ENCODE results near the gene NFATC1.

Gene NFATC1

GRCh38 chr18:79476031-79476917, 80.5 kb downstream of the NFATC1 start:
- no peaks in the 10 kb centered on the region for H3K9me3 ChIP-seq (ENCODE audit: control insufficient read depth, insufficient read depth, low read length)
- no peak overlapping the region for H3K4me3 ChIP-seq (ENCODE audit: low read length)
- H3K27me3 ChIP-seq (ENCODE audit: control insufficient read depth, low read length) = no peaks in the 10 kb centered on the region
- TF ChIP-seq EZH2phosphoT487 (IDR thresholded peaks at IDR 0.05; ENCODE audit: borderline replicate concordance, low read length) = no peak
- TF ChIP-seq CTCF (IDR thresholded peaks at IDR 0.05; ENCODE audit: low read depth, low read length, poor library complexity, severe bottlenecking) = no peak
- H3K36me3 ChIP-seq (ENCODE audit: control insufficient read depth, low read length) = no peaks in the 10 kb centered on the region
- H3K27ac ChIP-seq (ENCODE audit: low read depth, low read length) = no peak overlapping the region
- H3K4me2 ChIP-seq (ENCODE audit: low read length) = no peak overlapping the region
- H3K79me2 ChIP-seq (ENCODE audit: control insufficient read depth, low read length) = no peaks in the 10 kb centered on the region
- no peaks in the 10 kb centered on the region for H4K20me1 ChIP-seq (ENCODE audit: control insufficient read depth, insufficient read depth, low read depth, low read length)
- no peaks in the 10 kb centered on the region for H3F3A ChIP-seq (ENCODE audit: control insufficient read depth, insufficient read depth)
- no peaks in the 10 kb centered on the region for H3K9me2 ChIP-seq (replicated peaks; ENCODE audit: control insufficient read depth, low read length)
- H3K4me1 ChIP-seq (ENCODE audit: control insufficient read depth, low read length) = peaks cover 10% of the 10 kb centered on the region

- no peaks in the 10 kb centered on the region for H3K9me2 ChIP-seq (replicated peaks; ENCODE audit: control insufficient read depth, low read length)
- no peaks in the 10 kb centered on the region for H3K36me3 ChIP-seq (ENCODE audit: control insufficient read depth, low read length)
- no peaks in the 10 kb centered on the region for H3K27me3 ChIP-seq (ENCODE audit: control insufficient read depth, low read length)
- peaks cover 10% of the 10 kb centered on the region for H3K4me1 ChIP-seq (ENCODE audit: control insufficient read depth, low read length)
- TF ChIP-seq CTCF (IDR thresholded peaks at IDR 0.05; ENCODE audit: low read depth, low read length, poor library complexity, severe bottlenecking) = no peak
- no peak for TF ChIP-seq EZH2phosphoT487 (IDR thresholded peaks at IDR 0.05; ENCODE audit: borderline replicate concordance, low read length)
- H3K79me2 ChIP-seq (ENCODE audit: control insufficient read depth, low read length) = no peaks in the 10 kb centered on the region
- H3K4me3 ChIP-seq (ENCODE audit: low read length) = no peak overlapping the region
- H3K9me3 ChIP-seq (ENCODE audit: control insufficient read depth, insufficient read depth, low read length) = no peaks in the 10 kb centered on the region
- H3F3A ChIP-seq (ENCODE audit: control insufficient read depth, insufficient read depth) = no peaks in the 10 kb centered on the region
- H4K20me1 ChIP-seq (ENCODE audit: control insufficient read depth, insufficient read depth, low read depth, low read length) = no peaks in the 10 kb centered on the region
- H3K27ac ChIP-seq (ENCODE audit: low read depth, low read length) = no peak overlapping the region
- H3K4me2 ChIP-seq (ENCODE audit: low read length) = no peak overlapping the region
Measured at GRCh38 chr18:79476918-79477571, 81.3 kb downstream of the NFATC1 start.

GRCh38 chr18:79477711-79478483, 82.2 kb downstream of the NFATC1 start:
- H3K4me2 ChIP-seq (ENCODE audit: low read length) = no peak overlapping the region
- TF ChIP-seq EZH2phosphoT487 (IDR thresholded peaks at IDR 0.05; ENCODE audit: borderline replicate concordance, low read length) (no peak), CTCF (IDR thresholded peaks at IDR 0.05; ENCODE audit: low read depth, low read length, poor library complexity, severe bottlenecking) (no peak)

More at GRCh38 chr18:79477711-79478483, 82.2 kb downstream of the NFATC1 start:
- H4K20me1 ChIP-seq (ENCODE audit: control insufficient read depth, insufficient read depth, low read depth, low read length) = no peaks in the 10 kb centered on the region
- H3F3A ChIP-seq (ENCODE audit: control insufficient read depth, insufficient read depth) = no peaks in the 10 kb centered on the region
- peaks cover 10% of the 10 kb centered on the region for H3K4me1 ChIP-seq (ENCODE audit: control insufficient read depth, low read length)
- H3K9me2 ChIP-seq (replicated peaks; ENCODE audit: control insufficient read depth, low read length) = no peaks in the 10 kb centered on the region
- H3K9me3 ChIP-seq (ENCODE audit: control insufficient read depth, insufficient read depth, low read length) = no peaks in the 10 kb centered on the region
- H3K27ac ChIP-seq (ENCODE audit: low read depth, low read length) = no peak overlapping the region
- H3K27me3 ChIP-seq (ENCODE audit: control insufficient read depth, low read length) = no peaks in the 10 kb centered on the region
- H3K36me3 ChIP-seq (ENCODE audit: control insufficient read depth, low read length) = no peaks in the 10 kb centered on the region
- no peak overlapping the region for H3K4me3 ChIP-seq (ENCODE audit: low read length)
- H3K79me2 ChIP-seq (ENCODE audit: control insufficient read depth, low read length) = no peaks in the 10 kb centered on the region
